OCI-M1 (cell line): ENCODE measurements around the gene LRRC3C.

Experiments used
- DNase-seq: peaks from one replicate; lab custom pipeline; 2025; lab: John Stamatoyannopoulos, UW

LRRC3C gene

DNA sequence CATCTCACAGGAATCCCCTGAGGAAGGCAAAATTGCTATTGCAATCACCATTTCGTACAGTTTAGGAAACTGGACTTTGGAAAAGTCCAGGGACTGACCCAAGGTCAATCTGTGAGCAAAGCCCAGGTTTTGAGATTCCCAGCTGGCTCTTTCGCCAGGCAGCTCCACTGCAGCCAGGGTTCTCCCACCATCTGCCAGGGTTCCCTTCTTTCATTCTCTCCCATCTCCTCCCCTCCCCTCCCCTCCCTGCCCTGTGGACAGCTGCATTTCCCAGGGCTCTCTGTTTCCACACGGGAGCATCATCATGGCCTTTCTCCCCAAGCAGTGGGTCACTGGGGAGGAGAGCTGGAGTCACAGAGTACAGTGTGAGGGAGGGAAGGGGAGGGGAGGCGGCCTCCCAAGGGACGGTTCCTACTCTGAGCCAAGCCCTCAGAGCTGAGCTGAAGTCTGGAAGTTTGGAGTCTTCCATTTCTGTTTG is 23.4 kb downstream of the LRRC3C start:
- DNase-seq = no peak

DNA sequence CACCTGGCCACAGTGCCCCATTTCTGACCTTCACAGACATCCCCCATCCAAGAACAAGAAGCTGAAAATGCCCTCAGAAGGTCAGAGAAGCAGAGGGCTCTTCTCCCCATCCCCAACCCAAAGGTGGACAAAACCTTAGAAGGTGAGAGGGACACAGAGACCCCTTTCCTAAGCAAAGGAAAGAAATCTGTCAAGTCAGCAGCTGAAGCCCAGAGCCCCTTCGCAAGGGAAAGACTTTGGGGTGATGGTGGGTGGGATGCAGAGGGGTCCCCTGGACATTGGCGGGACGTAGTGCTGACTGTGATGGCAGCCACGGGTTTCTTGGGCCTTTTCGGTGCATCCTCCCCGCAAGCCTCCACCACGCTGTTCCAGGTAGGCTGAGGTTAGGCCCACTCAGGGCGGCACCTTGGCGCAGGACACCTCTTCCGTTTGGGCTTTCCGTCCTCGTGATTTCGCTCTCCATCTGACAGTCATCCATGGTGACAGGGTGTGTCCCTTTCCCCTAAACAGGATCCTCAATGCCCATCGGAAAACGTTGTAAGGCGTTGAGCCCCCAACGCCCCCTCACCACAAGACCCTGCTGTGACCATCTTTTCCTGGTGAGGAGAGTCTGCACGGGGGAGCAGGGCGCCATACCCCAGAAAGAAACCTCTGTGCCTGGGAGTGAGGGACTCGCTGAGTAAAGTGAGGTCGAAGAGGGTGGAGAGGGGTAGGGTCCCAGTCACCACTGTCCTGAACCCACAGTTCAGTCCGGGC is 24.6 kb downstream of the LRRC3C start:
- DNase-seq = no peak

DNA sequence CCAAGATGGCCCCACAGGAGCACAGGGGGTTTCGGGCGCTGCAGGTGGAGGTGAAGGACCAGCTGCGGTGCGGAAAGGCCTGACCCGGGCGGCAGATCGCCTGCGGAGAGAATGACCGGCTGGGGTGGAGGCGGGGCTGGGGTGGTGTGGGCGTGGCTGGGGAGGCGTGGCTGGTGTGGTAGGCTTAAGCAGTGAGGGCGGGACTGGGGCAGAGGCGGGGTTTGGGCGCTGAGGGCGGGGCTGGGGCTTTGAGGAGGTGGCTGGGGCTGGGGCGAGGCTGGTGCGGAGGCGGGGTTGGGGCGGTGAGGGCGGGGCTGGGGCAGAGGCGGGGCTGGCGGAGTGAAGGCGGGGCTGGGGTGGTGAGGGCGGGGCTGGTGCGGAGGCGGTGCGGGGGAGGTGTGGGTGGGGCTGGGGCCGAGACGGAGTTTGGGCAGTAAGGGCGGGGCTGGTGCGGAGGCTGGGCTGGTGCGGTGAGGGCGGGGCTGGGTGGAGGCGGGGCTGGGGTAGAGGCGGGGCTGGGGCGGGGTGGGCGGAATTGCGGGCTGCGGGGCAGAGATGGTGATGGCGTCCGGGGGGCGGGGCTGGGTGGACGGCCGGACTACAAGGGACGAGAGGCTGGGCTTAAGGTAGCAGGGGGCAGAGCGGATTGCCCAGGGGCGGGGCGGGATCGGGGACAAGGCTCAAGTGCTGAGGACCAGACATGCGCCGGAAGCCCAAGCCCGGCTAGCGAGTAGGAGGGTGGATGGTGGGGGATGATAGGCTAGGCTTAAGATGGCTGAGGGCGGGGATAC is 25.3 kb downstream of the LRRC3C start:
- DNase-seq = peak; percentile 97

DNA sequence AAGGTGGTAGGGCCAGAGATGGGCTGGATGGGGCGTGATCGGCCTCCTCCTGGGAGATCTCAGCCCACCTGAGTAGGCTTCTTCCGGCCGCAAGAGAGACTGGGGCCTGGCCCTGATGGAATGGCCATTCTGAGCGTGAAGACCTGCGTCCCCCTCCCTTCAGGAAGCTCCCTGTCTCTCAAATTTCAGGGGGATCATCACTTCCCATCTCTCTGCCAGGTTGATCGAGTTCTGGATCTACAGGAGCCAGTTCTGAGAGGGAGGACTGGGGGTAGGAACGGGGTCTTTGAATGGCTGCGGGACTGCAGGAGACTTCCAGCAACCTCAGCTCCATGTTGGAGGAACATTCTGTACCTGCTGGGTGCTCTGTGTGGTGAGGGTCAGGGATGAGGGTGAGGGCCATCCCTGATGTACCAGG is 25.9 kb downstream of the LRRC3C start:
- no peak for DNase-seq

DNA sequence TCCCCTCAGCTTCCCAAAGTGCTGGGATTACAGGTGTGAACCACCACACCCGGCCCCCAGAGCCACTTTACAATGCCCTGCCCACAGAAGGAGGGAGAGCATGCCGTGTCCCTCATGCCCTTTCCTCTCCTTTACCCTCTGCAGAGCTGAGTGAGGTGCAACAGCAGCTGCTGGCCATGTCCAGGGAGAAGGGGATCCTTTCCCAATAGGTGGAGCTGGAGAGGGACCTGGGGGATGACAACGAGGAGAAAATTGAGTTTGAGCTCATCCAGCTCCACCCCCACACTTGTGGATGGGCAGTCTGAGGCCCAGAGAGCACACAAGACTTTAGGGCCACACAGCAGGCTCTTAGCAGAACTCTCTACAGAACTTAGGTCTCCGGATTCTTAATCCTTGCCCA is 27.3 kb downstream of the LRRC3C start:
- no peak for DNase-seq

DNA sequence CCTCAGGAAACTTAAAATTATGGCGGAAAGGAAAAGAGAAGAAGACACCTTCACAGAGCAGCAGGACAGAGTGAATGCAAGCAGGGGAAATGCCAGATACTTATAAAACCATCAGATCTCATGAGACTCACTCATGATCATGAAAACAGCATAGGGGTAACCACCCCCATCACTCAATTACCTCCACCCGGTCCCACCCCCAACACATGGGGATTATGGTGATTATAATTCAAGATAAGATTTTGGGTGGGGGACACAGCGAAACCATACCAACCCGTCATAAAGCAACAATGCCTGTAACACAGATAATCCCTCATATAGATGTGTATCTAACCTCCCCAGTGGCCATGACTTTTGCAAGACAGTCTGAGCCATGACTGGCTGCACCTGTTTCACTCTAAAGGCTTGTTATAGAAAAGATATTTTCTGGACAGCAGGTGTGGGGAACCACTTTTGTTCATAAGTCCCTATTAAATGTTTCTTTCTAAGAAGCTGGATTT is 28.2 kb downstream of the LRRC3C start:
- peak; percentile 8 for DNase-seq

DNA sequence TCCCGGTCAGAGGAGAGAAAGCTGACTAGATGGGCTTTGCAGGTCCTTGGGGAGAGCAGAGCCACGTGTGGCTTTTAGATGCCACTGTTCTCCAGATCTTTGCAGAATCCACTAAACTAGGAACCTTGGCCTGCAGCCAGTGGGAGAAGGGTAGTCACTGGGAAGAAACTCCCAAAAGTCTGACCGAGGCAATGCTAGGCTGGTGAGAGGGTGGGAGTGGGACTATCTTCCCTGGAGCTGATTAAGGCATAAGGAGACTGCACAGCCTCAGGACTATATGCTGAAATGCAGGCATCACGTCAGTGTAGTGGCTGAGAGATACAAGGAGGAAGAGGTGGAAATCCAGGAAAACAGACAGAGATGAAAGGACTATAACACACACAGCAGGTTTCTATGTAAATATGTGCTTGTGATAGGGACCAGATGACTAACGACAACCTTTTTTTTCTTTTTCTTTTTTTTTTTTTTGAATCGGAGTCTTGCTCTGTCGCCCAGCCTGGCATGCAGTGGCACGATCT is 33.1 kb downstream of the LRRC3C start:
- no peak for DNase-seq

DNA sequence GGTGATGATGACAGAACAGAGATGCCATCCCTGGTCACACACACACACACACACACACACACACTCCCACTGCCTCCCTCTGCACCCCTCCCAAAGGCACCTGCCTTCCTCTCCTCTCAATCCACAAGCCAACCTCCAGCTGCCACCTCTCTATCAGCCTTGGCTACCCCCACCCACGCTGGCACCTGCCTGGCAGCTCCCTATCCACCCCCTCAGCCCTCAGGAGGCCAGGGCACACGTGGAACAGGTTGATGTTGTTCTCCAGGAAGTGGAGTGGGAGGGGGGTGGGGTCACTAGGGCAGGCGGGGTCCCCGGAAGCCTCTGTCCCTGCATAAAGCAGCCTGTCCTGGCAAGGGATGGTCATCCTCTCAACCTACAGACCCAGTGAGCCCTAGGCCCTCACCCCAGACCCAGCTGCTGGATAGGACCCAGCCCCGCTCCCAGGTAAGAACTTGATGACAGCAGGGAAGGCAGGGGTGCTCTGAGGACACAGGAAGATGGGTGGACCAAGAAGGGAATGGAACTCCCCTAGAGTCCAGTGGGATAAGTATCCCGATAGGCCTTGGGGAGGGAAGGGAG is 35.2 kb downstream of the LRRC3C start, which contains the start of gene GSDMA:
Gene GSDMA, plus strand, starts transcription at position 363 of the 579 bp plus-strand sequence. CDS start 2,684 bp downstream, outside the sequence.
- no peak for DNase-seq

DNA sequence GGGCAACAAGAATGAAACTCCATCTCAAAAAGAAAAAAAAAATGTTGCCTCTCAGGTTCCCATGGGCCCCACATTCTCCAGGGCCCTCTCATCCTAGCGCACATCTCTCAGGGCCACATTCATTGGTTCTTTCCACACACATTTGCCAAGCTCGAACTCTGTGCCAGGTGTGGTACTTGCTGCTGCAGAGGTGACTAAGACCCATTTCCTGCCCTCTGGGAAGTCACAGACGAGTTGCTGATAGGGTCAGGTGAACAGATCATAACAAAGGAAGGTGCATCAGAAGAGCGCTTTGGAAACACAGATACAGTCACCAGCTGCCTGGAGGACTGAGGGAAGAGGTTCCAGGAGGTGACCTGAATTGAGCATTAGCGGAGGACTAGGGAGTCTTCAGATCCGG is 36.3 kb downstream of the LRRC3C start:
- DNase-seq = no peak

DNA sequence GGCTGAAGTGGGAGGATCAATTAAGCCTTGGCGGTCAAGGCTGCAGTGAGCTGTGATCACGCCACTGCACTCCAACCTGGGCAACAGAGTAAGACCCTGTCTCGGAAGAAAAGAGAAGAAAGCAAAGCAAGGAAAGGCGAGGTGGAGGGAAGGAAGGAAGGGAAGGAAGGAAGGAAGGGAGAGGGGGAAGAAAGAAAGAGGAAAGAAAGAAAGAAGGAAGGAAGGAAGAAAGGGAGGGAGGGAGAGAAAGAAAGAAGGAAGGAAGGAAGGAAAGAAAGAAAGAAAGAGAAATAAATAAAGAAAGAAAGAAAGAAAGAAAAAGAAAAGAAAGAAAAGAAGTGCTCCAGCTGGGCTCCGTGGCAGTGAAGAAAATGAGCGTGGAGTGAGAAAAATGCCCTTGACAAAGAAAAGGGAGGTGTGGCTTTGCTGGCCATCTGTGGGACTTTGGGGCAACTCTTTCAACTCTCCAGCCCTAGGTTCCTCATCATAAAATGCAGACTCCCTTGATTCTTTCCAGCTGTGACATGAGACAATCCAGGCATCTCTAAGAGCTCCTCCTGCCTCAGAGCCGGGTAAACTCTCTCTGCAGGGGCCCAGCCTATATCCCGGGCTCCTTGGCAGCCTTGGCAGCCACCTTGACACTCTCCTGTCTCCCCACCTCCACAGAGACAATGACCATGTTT is 37.6 kb downstream of the LRRC3C start:
- DNase-seq = no peak

DNA sequence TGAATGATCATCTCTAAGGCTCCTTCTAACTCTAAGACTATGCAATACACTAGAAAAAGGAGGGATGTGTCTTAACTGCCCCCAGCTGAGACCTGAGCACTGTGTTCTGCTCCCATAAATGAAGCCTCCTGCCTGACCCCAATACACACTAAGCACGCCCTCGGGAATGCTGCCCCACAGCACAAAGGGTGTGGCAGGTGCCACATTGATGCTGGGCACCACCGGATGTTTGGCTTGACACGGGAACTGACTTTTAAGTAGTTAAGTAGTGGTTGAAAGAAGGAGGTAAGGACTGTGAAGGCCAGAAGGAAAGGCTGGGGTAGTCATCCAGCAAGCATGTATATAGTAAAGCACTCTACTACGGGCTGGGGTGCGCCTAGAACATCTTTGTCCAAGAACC is 39.2 kb downstream of the LRRC3C start:
- no peak for DNase-seq

DNA sequence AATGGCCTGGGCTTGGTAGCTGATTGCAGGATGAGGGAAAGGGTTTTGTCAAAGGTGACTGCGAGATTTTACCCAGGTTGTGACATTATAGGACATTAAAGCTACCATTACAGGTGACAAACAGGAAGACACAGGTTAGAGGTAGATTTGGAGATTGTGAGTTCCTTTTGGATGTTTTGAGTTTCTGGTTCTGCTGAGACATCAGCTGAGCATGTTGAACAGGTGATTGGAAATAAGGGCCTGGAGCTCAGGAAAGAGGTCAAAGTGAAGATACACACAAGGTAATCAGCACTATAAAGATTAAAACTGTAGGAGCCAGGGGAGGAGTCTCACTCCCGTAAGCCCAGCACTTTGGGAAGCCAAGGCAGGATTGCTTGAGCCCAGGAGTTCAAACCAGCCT is 41.2 kb downstream of the LRRC3C start:
- DNase-seq = no peak

DNA sequence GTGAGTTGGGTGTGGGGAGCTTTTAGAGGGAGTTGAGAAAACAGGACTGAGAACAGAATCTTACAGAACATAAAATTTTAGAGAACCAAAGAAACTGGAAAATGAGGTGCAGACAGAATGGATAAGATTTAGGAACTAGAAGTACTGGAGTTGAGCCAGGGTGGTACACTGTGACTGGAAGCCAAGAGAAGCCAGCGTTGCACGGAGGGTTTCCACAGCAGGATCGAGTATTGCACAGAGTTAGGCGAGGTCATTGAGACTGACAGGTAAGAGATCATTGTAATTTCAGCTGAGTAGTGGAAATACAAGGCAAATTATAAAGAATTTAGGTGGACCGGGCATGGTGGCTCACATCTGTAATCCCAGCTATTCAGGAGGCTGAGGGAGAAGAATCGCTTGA is 41.8 kb downstream of the LRRC3C start:
- no peak for DNase-seq

DNA sequence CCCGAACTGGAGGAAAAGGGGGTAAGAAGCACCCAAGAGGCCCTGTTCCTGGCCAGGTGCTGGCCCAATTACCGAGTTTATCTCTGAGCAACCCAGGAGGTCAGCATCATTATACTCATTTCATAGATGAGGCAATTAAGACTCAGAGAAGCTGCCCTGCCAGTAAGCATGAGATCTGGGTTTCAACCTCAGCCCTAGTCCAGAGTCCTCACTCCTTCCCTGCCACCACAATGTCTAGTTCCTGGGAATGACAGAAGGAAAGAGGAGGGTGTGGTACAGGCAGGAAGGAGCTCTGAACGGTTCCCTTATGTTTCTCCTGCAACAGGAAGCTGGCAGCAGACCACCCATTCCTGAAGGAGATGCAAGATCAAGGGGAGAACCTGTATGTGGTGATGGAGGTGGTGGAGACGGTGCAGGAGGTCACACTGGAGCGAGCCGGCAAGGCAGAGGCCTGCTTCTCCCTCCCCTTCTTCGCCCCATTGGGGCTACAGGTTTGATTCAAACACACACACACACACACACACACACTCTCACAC is 42.7 kb downstream of the LRRC3C start:
- DNase-seq = no peak

DNA sequence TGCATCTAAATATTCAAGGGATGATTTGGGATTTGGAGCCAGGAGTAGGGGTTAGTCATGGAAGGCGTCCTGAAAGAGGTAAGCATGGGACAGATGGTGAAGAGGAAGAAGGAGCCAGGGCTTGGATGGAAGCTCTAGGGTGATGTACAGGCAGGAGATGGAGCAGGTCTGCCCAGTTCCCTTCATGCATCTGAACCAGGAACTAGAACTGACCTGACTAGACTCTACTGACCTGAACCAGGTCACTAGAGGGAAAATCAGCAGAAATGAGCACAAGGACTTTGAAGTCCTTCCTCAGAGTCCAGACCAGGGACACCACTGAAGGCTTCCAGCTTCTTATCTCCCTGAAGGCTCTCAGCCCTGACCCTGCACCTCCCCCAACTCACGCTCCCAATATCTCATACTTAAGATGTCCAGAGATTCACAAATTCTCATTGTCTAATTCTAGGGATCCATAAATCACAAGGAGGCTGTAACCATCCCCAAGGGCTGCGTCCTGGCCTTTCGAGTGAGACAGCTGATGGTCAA is 43.6 kb downstream of the LRRC3C start:
- DNase-seq = peak; percentile 31

DNA sequence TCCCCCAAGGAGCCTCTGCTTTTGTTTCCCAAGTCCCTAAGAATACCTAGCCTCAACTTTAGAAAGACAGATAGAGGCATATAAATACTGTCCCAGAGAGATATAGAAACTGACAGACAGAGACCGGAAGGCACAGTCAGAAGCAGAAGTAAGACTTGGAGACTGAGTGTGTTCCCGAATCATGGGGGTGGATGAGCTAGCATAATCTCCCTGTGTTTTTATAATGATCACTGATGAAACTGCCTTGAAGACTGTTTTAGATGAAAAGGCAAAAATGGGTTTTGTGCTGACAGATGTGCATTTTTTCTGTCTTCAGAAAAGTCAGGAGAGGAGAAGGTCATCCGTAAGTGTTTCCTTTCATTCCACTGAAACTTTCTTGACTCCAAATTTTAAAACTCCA is 44.7 kb downstream of the LRRC3C start:
- peak; percentile 78 for DNase-seq

DNA sequence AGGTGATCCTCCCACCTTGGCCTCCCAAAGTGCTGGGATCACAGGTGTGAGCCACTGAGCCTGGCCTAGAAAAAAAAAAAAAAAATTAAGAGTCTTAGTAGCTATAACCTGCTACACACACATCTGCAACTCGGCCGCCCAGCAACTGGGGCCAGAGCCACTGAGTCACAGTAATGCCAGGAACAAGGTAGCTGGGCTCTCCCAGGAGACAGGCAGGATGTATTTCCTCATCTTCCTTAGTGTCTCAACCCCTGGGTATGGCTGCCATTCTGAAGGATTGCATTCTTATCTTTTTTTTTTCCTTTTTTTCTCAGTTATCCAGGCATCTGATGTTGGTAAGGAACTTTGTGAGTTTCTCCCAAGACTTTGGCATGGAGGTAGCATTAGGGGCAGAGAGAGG is 46.0 kb downstream of the LRRC3C start:
- no peak for DNase-seq

DNA sequence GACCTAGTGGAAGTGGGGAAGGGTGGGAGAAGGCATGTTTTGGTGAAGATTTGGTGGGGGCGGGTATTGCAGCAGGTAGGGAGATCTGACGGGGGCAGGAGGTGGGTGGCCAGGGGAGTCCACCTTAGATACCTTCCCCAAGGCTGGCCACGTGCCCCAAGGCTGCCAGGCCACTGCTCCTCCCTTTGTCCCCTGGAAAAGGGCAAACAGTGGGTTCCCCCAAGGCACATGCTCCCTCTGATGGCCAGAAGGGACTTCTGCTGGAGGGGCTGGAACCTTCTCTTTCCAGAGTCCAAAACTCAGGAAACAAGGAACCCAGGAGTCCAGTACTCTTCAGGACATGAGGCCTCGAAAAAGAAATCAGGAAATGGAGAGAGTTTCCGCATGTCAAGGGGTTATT is 46.9 kb downstream of the LRRC3C start:
- DNase-seq = no peak

DNA sequence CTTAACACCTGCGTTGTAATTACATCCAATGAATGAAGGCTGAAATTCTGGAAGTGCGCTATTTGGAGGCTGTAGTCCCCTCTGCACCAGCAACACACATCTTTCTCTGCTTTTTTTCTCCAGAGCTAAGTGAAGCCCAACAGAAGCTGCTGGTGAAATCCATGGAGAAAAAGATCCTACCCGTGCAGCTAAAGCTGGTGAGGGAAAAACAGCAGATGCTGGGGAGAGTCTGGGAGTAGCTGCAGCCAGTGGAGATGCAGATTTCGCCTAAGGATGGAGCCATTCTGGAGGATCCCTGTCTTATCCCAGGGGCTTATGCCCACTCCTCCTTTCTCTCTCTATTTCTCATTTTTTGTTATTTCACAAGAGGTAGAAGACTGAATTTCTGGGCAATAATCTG is 48.3 kb downstream of the LRRC3C start:
- no peak for DNase-seq

DNA sequence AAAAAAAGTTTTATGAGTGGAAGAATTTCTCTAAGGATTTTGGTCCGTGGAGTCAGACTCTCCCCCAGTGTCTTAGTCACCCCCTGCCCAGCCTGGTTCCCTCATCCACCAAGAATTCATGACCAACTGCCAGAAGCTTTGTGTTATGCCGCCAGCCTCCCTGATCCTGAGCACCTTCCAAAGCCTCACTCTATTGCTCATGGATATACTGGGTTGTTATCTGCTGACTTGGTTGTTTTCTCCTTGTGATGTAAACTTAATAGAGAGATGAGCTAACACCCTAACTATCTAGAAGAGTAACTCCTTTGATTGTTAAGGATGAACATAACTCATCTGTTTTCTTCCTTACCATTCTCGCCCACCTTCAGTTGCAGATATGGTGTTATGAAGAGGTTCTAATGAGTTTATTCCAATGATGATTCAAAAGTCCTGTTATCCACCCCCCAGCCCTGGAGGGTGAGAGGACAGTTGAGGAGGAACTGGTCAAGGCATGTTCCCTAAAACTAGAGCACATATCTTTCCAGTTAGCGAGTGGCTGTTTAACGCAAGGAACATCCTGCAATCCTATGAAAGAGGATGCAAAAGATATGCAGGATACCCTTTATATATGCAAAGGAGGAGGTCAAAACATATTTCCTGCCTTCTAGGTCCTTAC is 51.6 kb downstream of the LRRC3C start:
- DNase-seq = peak; percentile 40

DNA sequence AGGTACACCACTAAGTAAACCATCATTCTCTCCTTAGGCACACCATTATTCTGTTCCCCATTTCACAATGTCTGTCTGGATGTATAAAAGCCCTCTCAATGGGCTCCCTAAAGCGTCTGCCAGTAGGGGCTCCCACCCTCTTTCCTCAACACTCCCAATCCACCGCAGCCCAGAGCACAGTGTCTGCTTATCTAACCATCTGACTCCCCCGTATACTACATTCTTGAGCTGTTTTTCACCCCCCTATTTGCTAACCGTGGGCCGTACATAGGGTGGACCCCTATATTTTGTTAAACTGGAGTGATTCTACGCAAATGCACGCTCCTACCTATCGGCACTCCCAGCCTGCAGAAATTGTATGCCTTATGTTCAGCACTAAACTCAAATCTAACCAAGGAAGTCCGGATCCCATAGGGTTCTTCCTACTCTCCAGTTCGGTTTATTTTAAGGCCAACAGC is 52.4 kb downstream of the LRRC3C start:
- peak; percentile 87 for DNase-seq
